ENCODE data around the gene SEPSECS.

The SEPSECS gene

GRCh38 chr4:25078523-25078922, 81.7 kb downstream of the SEPSECS start:
- DNase-seq, result no peak

- no peak for DNase-seq
These were observed 83.4 kb downstream of the SEPSECS start for GRCh38 chr4:25076625-25077398.

- DNase-seq, result no peak
These were observed 84.4 kb downstream of the SEPSECS start for GRCh38 chr4:25075851-25076250.

GRCh38 chr4:25075129-25075528, 85.1 kb downstream of the SEPSECS start:
- DNase-seq, result no peak

GRCh38 chr4:25070545-25070944, 89.7 kb downstream of the SEPSECS start:
- no peak for DNase-seq
